Activated T-cell treated with anti-CD3 and anti-CD28 coated beads for 4 hours (primary cell): ENCODE data around the gene TNPO3.
"Not testable (repeated sequence)": the region's sequence is repeated elsewhere in the genome, so short reads cannot be mapped to it uniquely, and the experiment has no call there.

Source experiments
- DNase-seq: peaks from one replicate; pipeline ENCODE4 v3.0.0-alpha.2; 2020

Gene TNPO3

DNA sequence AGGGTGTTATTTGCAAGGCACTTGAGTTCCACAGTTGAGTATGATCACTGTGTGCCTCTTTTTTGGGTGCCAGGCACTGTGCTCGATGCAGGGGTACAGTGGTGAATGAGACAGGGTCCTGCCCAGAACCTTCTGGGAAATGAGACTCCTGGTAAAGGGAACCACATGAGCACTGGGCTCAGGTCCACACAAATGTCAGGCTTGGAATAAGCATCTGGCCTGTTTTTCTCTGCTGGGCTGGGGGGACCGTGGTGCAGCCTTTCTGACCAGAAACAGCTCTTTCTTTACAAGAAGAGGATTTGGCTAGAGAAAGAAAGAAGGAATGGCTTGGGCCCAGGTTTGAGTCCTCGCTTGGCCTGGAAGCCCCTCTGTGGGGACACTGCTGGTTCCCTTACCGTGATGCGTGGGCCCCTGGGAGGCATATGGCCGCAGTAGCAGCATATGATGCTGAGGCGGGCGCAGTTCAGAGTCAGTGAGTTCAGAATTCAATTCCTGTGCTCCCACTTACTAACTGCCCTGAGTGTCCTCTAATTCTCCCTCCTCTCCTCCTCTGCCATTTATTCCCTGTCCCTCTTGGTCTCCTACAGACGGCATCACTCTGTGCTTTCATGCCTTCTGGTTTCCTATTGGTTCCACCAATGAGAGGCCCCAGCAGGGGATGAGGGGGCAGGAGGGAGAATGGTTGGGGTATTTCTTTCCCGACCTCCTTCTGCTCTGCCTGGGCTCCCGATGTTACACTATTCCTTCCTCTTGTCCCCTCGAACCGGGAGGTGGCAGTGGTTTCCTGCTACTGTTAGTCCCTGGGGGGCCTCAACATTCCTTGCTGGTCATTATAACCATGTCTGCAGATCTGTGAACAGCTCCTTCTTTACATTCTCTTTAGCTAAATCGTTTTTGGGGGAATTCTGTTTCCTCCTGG is 134.8 kb downstream of the TNPO3 start:
- DNase-seq: no peak

GRCh38 chr7:128919241-128919640 is 135.7 kb downstream of the TNPO3 start:
- no peak for DNase-seq

- DNase-seq: no peak
These were observed 136.8 kb downstream of the TNPO3 start for GRCh38 chr7:128918016-128918665.

- no peak for DNase-seq
These were observed 137.8 kb downstream of the TNPO3 start for GRCh38 chr7:128917122-128917521.

DNA sequence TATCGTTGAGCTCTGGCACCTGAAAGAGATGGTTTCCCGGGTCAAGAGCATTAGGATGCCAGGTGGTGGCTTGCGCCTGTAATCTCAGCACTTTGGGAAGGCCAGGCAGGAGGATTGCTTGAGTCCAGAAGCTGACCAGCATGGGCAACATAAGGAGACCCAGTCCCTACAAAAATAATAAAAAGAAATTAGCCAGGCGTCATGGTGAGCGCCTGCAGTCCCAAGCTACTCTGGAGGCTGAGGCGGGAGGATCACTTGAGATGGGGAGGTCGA is 138.3 kb downstream of the TNPO3 start:
- DNase-seq: no peak

DNA sequence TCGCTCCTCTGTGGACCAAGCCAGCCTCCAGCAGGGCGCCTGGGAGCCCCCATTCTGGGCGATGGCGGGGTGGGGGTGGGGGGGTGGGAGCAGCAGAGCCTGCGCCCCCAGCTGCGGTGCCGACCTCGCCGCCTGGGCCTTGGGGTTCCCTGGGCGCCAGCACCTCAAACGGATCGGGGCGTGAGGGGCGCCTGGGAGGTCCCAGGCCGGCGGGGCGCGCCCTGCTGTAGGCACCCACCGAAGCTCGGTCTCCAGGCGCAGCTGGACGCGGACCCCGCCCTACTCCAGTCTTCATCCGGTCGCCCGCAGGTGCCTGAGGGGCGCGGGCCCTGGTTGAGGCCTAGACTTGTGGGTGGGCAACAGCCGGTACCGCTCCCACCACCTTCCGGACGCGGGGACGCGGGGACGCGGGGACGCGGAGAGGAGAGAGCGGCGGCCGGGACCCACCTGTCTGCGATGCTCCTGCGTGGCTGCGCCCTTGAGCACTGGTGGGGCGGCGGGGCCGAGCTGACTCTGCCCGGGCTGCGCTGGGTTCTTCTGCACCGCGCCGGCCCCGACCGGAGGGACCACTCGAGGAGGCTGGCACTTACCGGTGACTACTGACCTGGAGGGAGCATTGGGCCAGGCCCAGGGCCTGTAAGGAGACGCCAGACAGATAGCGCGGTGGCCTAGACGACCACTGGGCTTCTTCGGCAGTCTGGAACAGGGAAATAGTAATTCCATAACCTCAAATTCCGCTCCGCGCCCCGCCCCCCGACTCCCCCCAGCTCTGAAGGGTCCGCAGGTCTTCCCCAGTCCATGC is 138.9 kb downstream of the TNPO3 start:
- DNase-seq: no peak

GRCh38 chr7:128915271-128915819 is 139.6 kb downstream of the TNPO3 start:
- no peak for DNase-seq

- DNase-seq: no peak
These were observed 140.3 kb downstream of the TNPO3 start for GRCh38 chr7:128914566-128915151.

GRCh38 chr7:128913870-128914565 is 140.9 kb downstream of the TNPO3 start:
- no peak for DNase-seq

GRCh38 chr7:128912709-128913495 is 142.0 kb downstream of the TNPO3 start:
- DNase-seq: not testable (repeated sequence)

DNA sequence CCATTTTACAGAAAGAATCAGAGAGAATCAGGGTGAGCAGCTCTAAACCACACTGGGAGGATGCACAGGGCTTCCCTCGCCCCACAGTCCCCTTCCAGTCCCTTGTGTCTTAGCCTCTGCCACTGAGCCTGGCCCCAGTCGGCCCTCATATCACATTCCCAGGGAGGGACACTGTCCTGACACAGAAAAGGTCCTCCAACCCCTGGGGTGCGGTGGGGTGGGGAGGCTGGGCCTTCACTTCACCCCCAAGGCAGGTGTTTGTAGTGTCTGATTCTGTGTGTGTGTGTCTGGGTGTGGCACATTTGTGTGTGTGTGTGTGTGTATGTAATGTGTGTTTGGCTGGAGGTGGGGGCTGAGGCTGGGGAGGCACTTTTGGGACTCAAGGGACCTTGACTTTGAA is 142.6 kb downstream of the TNPO3 start:
- no peak for DNase-seq

GRCh38 chr7:128911423-128912031 is 143.4 kb downstream of the TNPO3 start:
- DNase-seq: no peak

DNA sequence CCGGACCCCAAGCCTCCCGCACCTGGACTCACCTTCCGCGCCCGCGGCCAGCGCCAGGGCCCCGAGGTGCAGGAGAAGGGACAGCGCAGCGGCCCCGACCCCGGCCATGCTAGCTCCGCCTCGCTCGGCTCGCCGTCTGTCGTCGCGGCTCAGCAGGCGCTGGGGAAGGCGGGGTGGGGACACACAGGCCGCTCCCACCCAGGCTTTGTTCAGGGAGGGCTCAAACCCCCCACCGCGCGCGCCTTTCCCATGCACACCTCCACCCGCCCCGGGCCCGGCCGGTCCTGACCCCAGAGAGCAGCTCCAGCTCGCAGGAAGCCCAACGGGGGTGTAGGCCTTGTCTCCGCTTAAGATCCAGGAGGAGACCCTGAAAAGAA is 144.4 kb downstream of the TNPO3 start, which contains the start of gene KCP:
Gene KCP (minus strand): TSS at position 141 of the 377 bp plus-strand sequence. CDS start 33 bp downstream, at position 108.
- DNase-seq: no peak

DNA sequence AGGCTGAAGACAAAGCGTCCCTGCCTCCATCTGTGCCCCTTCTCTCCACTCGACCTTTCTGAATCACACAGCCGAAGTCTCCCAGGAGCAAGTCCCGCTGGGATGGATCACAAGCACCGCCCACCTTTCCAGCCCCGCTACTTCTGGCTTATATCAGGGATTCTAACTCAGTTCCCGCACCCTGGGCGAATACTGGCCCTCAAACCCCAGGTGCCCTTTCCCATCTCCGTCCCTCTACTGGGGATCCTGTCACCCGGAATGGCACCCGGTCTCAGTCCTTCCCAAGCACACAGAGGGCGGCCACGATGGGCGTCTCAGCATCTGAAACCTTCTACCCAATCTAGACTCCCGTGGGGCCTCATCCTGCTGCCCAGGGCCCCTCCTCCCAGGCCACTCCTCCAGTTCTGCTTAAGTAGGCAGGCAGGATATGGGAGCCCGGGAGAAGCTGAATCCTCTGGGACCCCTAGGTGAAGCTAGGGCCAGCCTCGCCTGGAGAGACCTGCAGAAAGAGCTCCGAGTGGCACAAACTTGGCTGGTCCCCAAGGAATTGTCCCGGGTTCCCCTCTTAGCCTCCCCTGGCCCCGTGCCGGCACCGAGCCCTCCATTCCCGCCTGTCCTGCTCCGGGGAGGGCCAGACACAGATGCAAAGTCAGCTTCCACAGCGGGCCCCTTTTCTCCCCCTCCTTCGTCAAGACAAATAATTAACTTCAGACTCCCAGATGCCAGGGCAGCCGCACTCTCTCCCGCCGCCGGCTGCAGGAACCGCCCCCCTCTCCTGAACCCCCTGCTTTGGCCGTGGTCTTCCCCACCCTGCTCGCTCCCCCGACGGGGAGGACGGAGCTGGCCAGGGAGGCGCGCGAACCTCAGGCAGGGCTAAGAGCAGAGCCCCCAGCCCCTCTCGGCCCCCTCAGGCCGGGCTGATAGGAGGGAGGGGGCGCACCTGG is 145.0 kb downstream of the TNPO3 start:
- no peak for DNase-seq

GRCh38 chr7:128908750-128909624 is 145.9 kb downstream of the TNPO3 start:
- DNase-seq: no peak

DNA sequence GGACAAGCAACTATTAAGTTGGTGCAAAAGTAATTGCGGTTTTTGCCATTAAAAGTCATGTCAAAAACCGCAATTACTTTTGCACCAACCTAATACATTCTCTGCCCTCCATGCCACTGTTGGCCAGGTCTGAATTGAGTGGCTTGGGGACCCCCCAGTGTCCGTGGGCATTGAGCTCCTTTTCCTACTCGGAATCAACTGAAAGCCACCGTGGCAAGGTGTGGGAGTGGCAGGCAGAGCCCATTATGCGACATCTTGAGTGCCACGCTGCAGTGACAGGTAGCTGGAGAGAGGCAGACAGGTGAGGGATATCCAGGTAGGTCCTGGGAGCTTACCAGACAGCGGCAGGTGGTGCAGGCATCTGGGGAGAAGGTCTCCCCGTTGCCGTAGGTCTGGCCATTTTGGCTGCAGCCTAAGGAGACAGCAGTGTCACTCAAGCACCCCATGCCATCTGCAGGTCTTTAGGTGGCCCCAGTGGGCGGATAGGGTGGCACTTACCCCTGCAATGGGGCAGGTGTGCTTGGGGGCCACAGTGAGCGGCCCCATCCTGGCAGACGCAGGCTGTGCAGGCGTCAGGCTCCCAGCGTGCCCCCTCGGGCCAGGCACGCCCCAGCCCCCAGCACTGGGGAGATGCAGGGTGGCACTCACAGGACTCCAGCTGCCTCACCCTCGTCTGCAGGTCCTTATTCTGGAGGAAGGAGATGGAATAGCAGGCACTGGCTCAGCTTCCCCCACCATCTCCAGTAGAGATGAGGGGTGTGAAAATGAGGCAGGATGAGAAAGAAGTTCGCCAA is 147.9 kb downstream of the TNPO3 start:
- no peak for DNase-seq

DNA sequence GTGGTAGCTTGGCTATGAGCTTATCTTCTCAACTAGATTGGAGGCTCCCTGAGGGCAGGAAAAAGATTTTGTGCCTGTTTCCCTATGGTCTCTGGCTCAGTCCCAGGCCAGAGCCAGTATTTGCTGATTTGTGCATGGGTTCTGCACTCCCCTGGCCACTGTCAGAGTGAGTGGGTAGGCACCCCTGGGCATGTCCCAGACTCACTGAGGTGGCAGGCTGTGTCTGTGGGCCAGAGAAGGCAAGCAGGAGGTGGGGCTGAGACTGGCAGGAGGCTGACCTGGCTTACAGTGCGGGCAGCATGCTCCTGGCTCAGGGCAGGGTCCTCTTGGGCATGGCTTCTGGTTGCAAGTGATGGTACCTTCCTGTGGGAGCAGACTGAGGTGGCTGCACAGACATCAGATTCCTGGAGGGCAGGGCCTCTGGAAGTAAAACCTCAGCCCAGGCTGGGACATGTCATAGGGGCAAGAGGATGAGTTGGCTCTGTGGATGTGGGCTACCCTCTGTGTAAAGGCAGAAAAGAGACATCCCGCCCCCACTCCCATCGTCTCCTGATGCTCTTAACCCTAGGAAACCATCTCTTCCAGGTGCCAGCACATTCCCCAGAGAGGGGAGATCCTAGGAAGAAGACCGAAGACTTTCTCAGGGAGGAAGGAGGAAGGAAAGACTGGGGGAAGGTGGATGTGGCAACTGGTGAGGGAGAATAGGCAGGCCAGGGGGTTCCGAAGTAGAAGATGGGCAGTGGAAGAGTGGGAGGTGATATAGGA is 148.7 kb downstream of the TNPO3 start:
- DNase-seq: no peak
